NCI-H526 treated with DMSO at 0.1 percent for 48 hours (cell line): ENCODE data around the gene ANP32B.
"Not testable (repeated sequence)": the region's sequence is repeated elsewhere in the genome, so short reads cannot be mapped to it uniquely, and the experiment has no call there.

ENCODE experiments used
- DNase-seq: peaks from one replicate; lab custom pipeline; 2025; lab: John Stamatoyannopoulos, UW

Gene ANP32B

GRCh38 chr9:97982683-97983588 is at the start of gene ANP32B:
ANP32B (plus strand) TSS chr9:97983341; CDS start chr9:97983556, 215 bp downstream.
- DNase-seq, result peak; percentile 59

GRCh38 chr9:97934321-97935115 is 48.6 kb upstream of the ANP32B start:
- DNase-seq, result peak; percentile 83

GRCh38 chr9:97935276-97935675 is 47.9 kb upstream of the ANP32B start:
- DNase-seq, result no peak

GRCh38 chr9:97936998-97937397 is 46.1 kb upstream of the ANP32B start:
- DNase-seq, result no peak

- DNase-seq, result no peak
These were observed 45.0 kb upstream of the ANP32B start, which contains the start of gene HEMGN for GRCh38 chr9:97938081-97938644. HEMGN (minus strand) TSS chr9:97938172; CDS start chr9:97938136, 36 bp downstream.

GRCh38 chr9:97940233-97940632 is 42.9 kb upstream of the ANP32B start:
- DNase-seq, result no peak

GRCh38 chr9:97940741-97941140 is 42.4 kb upstream of the ANP32B start:
- DNase-seq, result no peak

GRCh38 chr9:97941323-97941722 is 41.8 kb upstream of the ANP32B start:
- DNase-seq, result no peak

GRCh38 chr9:97943308-97943855 is 39.8 kb upstream of the ANP32B start:
- DNase-seq, result no peak

- no peak for DNase-seq
These were observed 38.5 kb upstream of the ANP32B start for GRCh38 chr9:97944612-97945011.

- DNase-seq, result not testable (repeated sequence)
These were observed 37.7 kb upstream of the ANP32B start for GRCh38 chr9:97945470-97945869.

- not testable (repeated sequence) for DNase-seq
These were observed 36.0 kb upstream of the ANP32B start for GRCh38 chr9:97947094-97947493.

- DNase-seq, result not testable (repeated sequence)
These were observed 32.3 kb upstream of the ANP32B start for GRCh38 chr9:97950873-97951272.

- peak; percentile 42 for DNase-seq
These were observed 28.6 kb upstream of the ANP32B start for GRCh38 chr9:97954550-97954989.

GRCh38 chr9:97956331-97956730 is 26.8 kb upstream of the ANP32B start:
- no peak for DNase-seq

GRCh38 chr9:97958812-97959511 is 24.2 kb upstream of the ANP32B start:
- no peak for DNase-seq

GRCh38 chr9:97959585-97959984 is 23.6 kb upstream of the ANP32B start:
- no peak for DNase-seq

- DNase-seq, result not testable (repeated sequence)
These were observed 22.3 kb upstream of the ANP32B start for GRCh38 chr9:97960678-97961328.

GRCh38 chr9:97961361-97961760 is 21.8 kb upstream of the ANP32B start:
- DNase-seq, result no peak

GRCh38 chr9:97962136-97962535 is 21.0 kb upstream of the ANP32B start:
- DNase-seq, result no peak

GRCh38 chr9:97962575-97962974 is 20.6 kb upstream of the ANP32B start:
- no peak for DNase-seq
